ENCODE results near the gene NTM.

NTM gene

GRCh38 chr11:131446590-131447275, 76.3 kb downstream of the NTM start:
- no peak overlapping the region for H3K4me3 ChIP-seq (ENCODE audit: low read length)
- no peaks in the 10 kb centered on the region for H3K4me1 ChIP-seq (ENCODE audit: low read length)
- H3K27me3 ChIP-seq (ENCODE audit: low read depth, low read length) = peaks cover 6% of the 10 kb centered on the region; the same call in 1 of the 2 replicates
- TF ChIP-seq, protein P1, sequence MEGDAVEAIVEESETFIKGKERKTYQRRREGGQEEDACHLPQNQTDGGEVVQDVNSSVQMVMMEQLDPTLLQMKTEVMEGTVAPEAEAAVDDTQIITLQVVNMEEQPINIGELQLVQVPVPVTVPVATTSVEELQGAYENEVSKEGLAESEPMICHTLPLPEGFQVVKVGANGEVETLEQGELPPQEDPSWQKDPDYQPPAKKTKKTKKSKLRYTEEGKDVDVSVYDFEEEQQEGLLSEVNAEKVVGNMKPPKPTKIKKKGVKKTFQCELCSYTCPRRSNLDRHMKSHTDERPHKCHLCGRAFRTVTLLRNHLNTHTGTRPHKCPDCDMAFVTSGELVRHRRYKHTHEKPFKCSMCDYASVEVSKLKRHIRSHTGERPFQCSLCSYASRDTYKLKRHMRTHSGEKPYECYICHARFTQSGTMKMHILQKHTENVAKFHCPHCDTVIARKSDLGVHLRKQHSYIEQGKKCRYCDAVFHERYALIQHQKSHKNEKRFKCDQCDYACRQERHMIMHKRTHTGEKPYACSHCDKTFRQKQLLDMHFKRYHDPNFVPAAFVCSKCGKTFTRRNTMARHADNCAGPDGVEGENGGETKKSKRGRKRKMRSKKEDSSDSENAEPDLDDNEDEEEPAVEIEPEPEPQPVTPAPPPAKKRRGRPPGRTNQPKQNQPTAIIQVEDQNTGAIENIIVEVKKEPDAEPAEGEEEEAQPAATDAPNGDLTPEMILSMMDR (IDR thresholded peaks at IDR 0.05; ENCODE audit: low read depth, low read length) = no peak
- no peak for TF ChIP-seq EZH2phosphoT487 (IDR thresholded peaks at IDR 0.05; ENCODE audit: low read depth)
- no peaks in the 10 kb centered on the region for H3K79me2 ChIP-seq (ENCODE audit: low read length)
- H3K4me2 ChIP-seq (ENCODE audit: low read length) = no peak overlapping the region
- H4K20me1 ChIP-seq (ENCODE audit: insufficient read depth, low read length) = no peaks in the 10 kb centered on the region
- H2AFZ ChIP-seq (ENCODE audit: low read depth, low read length) = no peak overlapping the region
- H3K36me3 ChIP-seq (replicated peaks; ENCODE audit: low read depth, low read length) = no peaks in the 10 kb centered on the region
- H3K27ac ChIP-seq (ENCODE audit: low read length) = no peak overlapping the region
- H3K9me3 ChIP-seq (ENCODE audit: insufficient read depth, low read length) = no peaks in the 10 kb centered on the region
- H3K9ac ChIP-seq (ENCODE audit: low read length) = no peak overlapping the region

GRCh38 chr11:131447277-131447815, 76.9 kb downstream of the NTM start:
- H3K4me3 ChIP-seq (ENCODE audit: low read length) = no peak overlapping the region
- H3K4me2 ChIP-seq (ENCODE audit: low read length) = no peak overlapping the region
- no peaks in the 10 kb centered on the region for H3K9me3 ChIP-seq (ENCODE audit: insufficient read depth, low read length)
- H3K27ac ChIP-seq (ENCODE audit: low read length) = no peak overlapping the region
- H4K20me1 ChIP-seq (ENCODE audit: insufficient read depth, low read length) = no peaks in the 10 kb centered on the region
- no peaks in the 10 kb centered on the region for H3K36me3 ChIP-seq (replicated peaks; ENCODE audit: low read depth, low read length)
- no peak overlapping the region for H3K9ac ChIP-seq (ENCODE audit: low read length)
- TF ChIP-seq, protein P1 (IDR thresholded peaks at IDR 0.05; ENCODE audit: low read depth, low read length) = no peak
- TF ChIP-seq EZH2phosphoT487 (IDR thresholded peaks at IDR 0.05; ENCODE audit: low read depth) = no peak
- 0 out of 2 replicates have a peak, but pooled peaks cover 3% of the 10 kb centered on the region for H3K27me3 ChIP-seq (ENCODE audit: low read depth, low read length)
- no peak overlapping the region for H2AFZ ChIP-seq (ENCODE audit: low read depth, low read length)
- no peaks in the 10 kb centered on the region for H3K79me2 ChIP-seq (ENCODE audit: low read length)
- H3K4me1 ChIP-seq (ENCODE audit: low read length) = no peaks in the 10 kb centered on the region

GRCh38 chr11:131447898-131448297, 77.5 kb downstream of the NTM start:
- no peaks in the 10 kb centered on the region for H3K4me1 ChIP-seq (ENCODE audit: low read length)
- TF ChIP-seq, protein P1 (IDR thresholded peaks at IDR 0.05; ENCODE audit: low read depth, low read length) = no peak
- no peak for TF ChIP-seq EZH2phosphoT487 (IDR thresholded peaks at IDR 0.05; ENCODE audit: low read depth)

More at GRCh38 chr11:131447898-131448297, 77.5 kb downstream of the NTM start:
- H3K27ac ChIP-seq (ENCODE audit: low read length) = no peak overlapping the region
- 0 out of 2 replicates have a peak, but pooled peaks cover 7% of the 10 kb centered on the region for H3K27me3 ChIP-seq (ENCODE audit: low read depth, low read length)
- H3K4me3 ChIP-seq (ENCODE audit: low read length) = no peak overlapping the region
- no peaks in the 10 kb centered on the region for H3K9me3 ChIP-seq (ENCODE audit: insufficient read depth, low read length)
- no peaks in the 10 kb centered on the region for H4K20me1 ChIP-seq (ENCODE audit: insufficient read depth, low read length)
- H2AFZ ChIP-seq (ENCODE audit: low read depth, low read length) = no peak overlapping the region
- H3K9ac ChIP-seq (ENCODE audit: low read length) = no peak overlapping the region
- H3K36me3 ChIP-seq (replicated peaks; ENCODE audit: low read depth, low read length) = no peaks in the 10 kb centered on the region
- H3K4me2 ChIP-seq (ENCODE audit: low read length) = no peak overlapping the region
- H3K79me2 ChIP-seq (ENCODE audit: low read length) = no peaks in the 10 kb centered on the region

Measured in OCI-LY3 (cell line).